Stimulated activated CD8-positive, alpha-beta memory T cell treated with anti-CD3 and anti-CD28 coated beads, Interleukin-7, amount 100 ng/mL, for 4 hours (primary cell): ENCODE results near the gene RGL1.

ENCODE experiments used
- DNase-seq, 2 donors: peaks; one replicate each; pipeline ENCODE4 v3.0.0-alpha.2; 2020; ENCODE audit warnings: low read depth in 2 of 2

Gene RGL1

GRCh38 chr1:183821889-183822611, 17.1 kb downstream of the RGL1 start:
- DNase-seq = no peak

GRCh38 chr1:183824291-183824690, 19.4 kb downstream of the RGL1 start:
- DNase-seq = no peak

GRCh38 chr1:183827801-183828200, 22.9 kb downstream of the RGL1 start:
- DNase-seq = no peak

DNA sequence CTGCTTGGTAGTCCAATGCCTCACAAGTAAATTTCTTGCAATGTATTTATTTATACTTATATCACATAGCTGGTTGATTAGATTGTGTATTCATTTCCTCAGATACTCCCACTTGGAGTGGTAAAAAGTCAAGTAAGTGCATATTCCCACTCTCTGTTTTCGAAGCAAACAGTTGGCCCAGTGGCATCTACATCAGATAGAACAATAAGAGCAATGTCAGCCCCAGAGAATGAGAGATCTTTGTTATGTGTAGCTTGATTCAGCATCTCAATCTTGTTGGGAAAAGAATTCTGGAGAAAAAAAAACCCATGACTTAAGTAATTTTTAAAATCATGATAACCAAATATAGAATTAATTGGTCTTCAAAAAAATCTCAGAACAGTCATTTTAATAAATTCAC, 25.5 kb downstream of the RGL1 start:
- no peak for DNase-seq

- DNase-seq = no peak
These were observed 26.4 kb downstream of the RGL1 start for GRCh38 chr1:183831311-183831710.

GRCh38 chr1:183832459-183832858, 27.5 kb downstream of the RGL1 start:
- DNase-seq = no peak

DNA sequence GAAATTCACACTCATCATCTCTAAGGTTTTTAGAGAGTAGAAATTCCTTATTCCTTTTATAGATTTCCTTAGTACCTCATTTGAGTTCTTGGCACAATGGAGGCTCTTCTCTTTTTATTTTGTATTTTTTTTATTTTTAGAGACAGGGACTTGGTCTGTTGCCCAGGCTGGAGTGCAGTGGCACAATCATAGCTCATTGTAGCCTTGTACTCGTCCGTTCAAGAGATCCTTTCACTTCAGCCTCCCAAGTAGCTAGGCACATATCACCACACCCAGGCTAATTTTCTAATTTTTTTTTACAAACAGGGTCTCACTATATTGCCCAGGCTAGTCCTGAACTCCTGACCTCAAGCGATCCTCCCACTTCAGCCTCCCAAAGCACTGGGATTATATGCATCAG, 29.6 kb downstream of the RGL1 start:
- no peak for DNase-seq

DNA sequence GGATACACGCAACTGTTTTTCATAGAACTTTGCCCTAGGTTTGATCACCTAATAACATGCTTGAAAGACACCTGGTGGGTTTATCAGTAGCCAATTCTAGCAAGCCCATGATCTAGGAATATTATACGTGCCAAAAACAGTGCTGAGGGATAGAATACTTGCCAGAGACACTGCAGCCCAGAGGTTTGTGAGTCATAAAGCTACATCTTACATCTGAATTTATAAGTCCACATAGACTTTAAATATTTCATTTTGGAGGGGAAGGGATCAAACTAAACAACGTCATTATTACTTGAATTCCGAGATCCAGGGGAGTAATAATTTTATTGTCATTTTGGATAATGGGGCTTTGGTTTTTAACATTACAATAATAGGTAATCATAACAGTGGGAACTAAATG, 31.7 kb downstream of the RGL1 start:
- no peak for DNase-seq

- no peak for DNase-seq
These were observed 32.1 kb downstream of the RGL1 start for GRCh38 chr1:183837062-183837461.

- no peak for DNase-seq
These were observed 33.3 kb downstream of the RGL1 start for GRCh38 chr1:183838221-183838620.

- DNase-seq = no peak
These were observed 35.2 kb downstream of the RGL1 start for GRCh38 chr1:183840140-183840539.

DNA sequence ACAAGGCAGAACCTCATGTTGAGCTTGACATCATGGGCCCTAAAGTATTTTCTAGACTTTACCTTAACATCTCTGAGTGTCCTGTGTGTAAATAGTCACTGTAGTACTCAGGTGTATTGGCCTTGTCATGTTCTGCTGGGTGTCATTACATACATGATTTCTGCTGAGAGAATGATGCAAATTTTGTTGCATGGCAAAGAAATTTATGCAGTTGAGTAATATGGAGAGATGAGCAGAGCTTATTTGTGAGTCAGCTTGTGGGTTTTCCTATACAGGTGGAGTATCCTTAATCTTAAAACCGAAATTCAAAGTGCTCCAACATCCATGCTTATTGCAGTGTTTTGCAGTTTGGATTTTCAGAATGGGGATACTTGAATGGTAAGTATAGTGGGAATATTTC, 36.6 kb downstream of the RGL1 start:
- no peak for DNase-seq

DNA sequence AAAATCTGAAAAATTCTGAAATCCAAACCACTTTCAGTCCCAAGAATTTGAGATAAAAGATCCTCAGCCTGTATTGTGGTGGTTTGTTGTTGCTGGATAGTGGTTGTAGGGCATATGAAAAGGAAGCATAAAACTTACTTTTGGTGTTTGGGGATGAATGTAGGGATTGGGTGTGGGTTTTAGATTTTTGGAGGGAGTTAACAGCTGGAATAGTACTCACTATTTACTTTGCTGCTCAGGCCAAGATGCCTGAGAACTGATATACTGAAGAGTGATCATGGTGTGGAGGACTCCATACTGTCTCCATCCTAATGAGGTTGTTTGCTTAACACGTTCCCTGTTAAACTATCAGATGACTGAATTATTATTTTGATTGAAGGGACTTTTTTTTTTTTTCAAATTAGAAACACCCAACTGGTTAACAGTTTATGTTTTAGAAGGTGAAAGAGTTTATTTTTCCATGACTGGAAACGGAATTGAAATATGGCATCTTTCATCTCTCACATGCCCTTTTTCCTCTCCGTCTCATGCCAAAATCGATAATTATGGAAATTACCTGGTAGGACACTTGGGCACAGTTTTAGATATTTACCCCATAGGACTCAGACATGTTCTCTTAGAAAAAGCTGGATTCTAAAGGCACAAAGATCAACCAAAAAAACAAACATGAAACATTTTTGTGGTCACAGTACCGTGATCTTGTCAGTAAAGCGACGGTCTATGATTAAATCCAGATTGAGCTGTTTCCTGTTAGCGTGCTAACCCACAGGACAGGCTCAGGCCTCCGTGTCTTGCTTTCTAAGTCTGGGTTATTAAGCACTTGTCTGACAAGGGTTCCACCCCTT, 37.3 kb downstream of the RGL1 start:
- DNase-seq = no peak

- no peak for DNase-seq
These were observed 37.9 kb downstream of the RGL1 start for GRCh38 chr1:183842795-183843144.

DNA sequence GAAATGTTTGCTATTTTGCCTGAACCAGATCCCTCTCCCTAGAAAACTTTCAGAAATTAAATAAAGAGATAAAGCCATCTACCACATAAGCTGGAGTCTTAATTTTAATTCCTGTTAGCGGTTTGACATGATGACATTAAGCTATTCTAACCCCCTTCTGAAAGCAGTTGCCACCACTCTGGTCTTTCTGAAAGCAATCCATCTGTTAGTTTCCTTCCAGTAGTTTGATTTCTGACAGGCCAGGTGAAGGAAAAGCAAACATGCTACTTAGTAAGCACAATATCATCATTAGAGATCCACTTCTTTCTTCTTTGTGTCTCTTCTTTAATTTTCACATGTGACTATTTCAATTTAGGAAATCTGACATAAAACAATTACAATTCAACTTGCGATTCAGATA, 39.9 kb downstream of the RGL1 start:
- no peak for DNase-seq

DNA sequence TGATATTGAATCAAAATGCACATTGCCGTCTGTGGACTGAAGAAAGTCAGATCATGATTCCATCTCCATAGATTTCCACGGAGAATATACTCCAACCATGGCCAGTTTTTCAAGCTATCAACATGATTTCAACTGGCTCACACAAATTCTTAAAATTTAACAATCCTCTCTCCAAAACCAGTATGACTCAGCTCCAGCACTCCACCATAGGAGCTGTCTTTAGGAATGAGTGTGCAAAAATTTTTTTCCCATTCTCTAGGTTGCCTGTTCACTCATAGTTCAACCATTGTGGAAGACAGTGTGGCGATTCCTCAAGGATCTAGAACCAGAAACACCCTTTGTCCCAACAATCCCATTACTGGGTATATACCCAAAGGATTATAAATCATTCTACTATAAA, 40.8 kb downstream of the RGL1 start:
- DNase-seq = no peak

GRCh38 chr1:183847641-183848040, 42.7 kb downstream of the RGL1 start:
- DNase-seq = no peak

- DNase-seq = no peak
These were observed 45.9 kb downstream of the RGL1 start for GRCh38 chr1:183850852-183851251.

GRCh38 chr1:183859119-183859518, 54.2 kb downstream of the RGL1 start:
- no peak for DNase-seq

GRCh38 chr1:183859831-183860230, 54.9 kb downstream of the RGL1 start:
- DNase-seq = no peak

- DNase-seq = no peak
These were observed 58.0 kb downstream of the RGL1 start for GRCh38 chr1:183862967-183863366.

DNA sequence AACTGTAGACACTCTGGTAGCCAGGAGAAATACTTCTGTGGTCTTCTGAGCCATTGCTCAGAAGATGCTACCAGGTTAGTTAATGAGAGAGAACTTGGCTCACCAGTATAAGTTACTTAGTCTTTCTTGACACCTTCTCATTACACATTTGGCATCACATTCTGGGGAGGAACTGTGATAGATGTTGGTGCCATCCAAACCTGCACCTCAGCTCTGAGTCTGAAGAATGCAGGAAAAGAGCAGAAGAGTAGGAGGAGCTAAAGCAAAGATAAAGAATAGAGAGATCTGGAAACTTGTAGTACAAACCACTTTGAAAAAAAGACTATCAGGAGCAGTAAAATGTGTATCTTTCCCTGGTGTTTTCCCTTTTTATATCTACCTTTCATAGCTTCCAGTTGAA, 58.9 kb downstream of the RGL1 start:
- DNase-seq = no peak

- no peak for DNase-seq
These were observed 59.7 kb downstream of the RGL1 start for GRCh38 chr1:183864611-183865010.
